ENCODE results near the gene TTC31.
A peak's percentile ranks its signal among the peaks of the same experiment; 100 is the strongest.

TTC31 gene

GRCh38 chr2:74471332-74472065, 11.4 kb upstream of the TTC31 start:
- Histone ChIP-seq H3K4me2 (ENCODE audit: low read length) (peak overlapping the region; percentile 82), H3K4me3 (ENCODE audit: low read depth, low read length) (peak overlapping the region; percentile 95), H3K27ac (peak overlapping the region; percentile 90), H3K79me2 (no peaks in the 10 kb centered on the region), H3K9ac (peak overlapping the region; percentile 15), H3K9me3 (ENCODE audit: control insufficient read depth, low read length) (no peaks in the 10 kb centered on the region), H3K4me1 (peaks cover 8% of the 10 kb centered on the region), H3K27me3 (ENCODE audit: control insufficient read depth, insufficient read depth, low read length) (no peaks in the 10 kb centered on the region), H2AFZ (peak overlapping the region; percentile 94), H3K36me3 (ENCODE audit: control insufficient read depth, insufficient read depth, low read length) (no peaks in the 10 kb centered on the region)
- no peak for TF ChIP-seq CTCF (IDR thresholded peaks at IDR 0.05)

DNA sequence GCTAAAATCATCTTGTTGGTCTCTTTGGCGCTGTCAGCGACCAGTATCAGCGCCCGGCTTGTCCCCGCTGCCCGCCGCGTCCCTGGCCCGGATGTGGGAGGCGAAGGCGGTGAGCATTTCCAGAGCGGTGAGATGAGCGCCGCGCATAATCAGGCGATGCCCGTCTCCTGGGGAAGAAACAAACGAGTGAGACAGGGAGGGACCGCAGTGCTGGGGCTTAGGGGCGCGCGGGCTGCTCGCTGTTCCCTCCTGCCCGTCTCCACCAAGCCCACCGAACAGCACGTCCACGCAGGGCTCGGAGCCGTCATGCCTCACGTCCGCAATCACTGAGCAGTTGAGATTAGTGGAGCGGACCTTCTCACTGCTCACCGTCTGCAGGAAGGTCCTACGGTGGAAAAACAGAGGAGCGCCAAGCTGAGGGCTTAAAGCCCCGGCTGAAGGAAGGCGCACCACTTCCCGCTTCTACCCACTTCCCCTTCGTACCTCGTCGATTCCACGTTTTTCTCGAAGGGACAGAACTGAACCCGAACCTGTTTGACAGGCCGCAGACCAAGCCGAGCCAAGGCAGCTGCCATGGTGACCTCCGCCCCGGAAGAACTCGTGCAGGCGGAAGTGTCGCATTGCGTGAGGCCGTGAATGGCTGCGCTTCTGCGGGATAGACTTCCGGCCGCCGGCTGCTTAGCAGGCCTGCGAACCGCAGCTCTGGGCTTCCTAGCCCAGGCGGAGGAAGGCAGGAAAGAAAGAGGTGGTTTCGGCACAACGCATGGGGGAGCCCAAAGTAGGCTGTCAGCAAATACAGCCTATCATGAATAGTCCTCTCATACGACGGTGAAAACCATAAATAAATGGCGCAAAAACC, 10.6 kb upstream of the TTC31 start, which contains the start of gene MRPL53:
Gene MRPL53 (minus strand): TSS at position 595 of the 859 bp plus-strand sequence. CDS start 20 bp downstream, at position 575.
- TF ChIP-seq CTCF (IDR thresholded peaks at IDR 0.05) = no peak
- Histone ChIP-seq H2AFZ (peak within 1 kb of the TSS; percentile 94), H3K9ac (peak within 1 kb of the TSS; percentile 15), H3K4me3 (ENCODE audit: low read depth, low read length) (peak within 1 kb of the TSS; percentile 95), H3K4me2 (ENCODE audit: low read length) (peak within 1 kb of the TSS; percentile 82), H3K36me3 (ENCODE audit: control insufficient read depth, insufficient read depth, low read length) (no peaks in the 10 kb centered on the region), H3K79me2 (no peaks in the 10 kb centered on the region), H3K27me3 (ENCODE audit: control insufficient read depth, insufficient read depth, low read length) (no peaks in the 10 kb centered on the region), H3K27ac (peak within 1 kb of the TSS; percentile 90), H3K4me1 (peaks cover 8% of the 10 kb centered on the region), H3K9me3 (ENCODE audit: control insufficient read depth, low read length) (no peaks in the 10 kb centered on the region)

- Histone ChIP-seq H3K9me3 (ENCODE audit: control insufficient read depth, low read length) (no peaks in the 10 kb centered on the region), H3K36me3 (ENCODE audit: control insufficient read depth, insufficient read depth, low read length) (no peaks in the 10 kb centered on the region), H3K9ac (no peak overlapping the region), H3K4me3 (ENCODE audit: low read depth, low read length) (peak overlapping the region; percentile 95), H3K4me2 (ENCODE audit: low read length) (peak overlapping the region; percentile 82), H3K27ac (peak overlapping the region; percentile 90), H3K79me2 (peaks cover 3% of the 10 kb centered on the region), H3K4me1 (peaks cover 8% of the 10 kb centered on the region), H2AFZ (peak overlapping the region; percentile 94), H3K27me3 (ENCODE audit: control insufficient read depth, insufficient read depth, low read length) (no peaks in the 10 kb centered on the region)
- no peak for TF ChIP-seq CTCF (IDR thresholded peaks at IDR 0.05)
Measured at GRCh38 chr2:74472945-74473258, 10.0 kb upstream of the TTC31 start.

DNA sequence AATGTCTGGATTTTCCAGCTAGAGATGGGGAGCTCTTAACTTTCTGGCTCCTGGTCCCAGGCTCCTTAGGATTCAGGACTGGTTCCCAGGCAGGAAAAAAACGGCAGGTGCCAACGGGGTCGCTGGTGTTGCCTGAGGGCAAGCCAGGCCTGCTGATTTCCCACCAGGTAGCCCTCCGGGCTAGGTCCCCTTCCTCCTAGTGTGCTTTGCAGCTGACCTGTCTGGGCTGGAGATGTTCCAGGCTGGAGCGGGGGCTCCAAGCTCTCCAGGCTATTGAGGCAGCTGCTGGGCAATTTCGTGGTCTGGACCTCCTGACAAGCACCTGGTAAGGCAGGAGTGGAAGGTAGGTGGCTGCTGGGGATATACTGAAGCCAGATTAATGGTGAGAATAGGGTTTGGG, 8.4 kb upstream of the TTC31 start:
- H3K79me2 ChIP-seq = peaks cover 3% of the 10 kb centered on the region
- H3K4me3 ChIP-seq (ENCODE audit: low read depth, low read length) = no peak overlapping the region
- H3K36me3 ChIP-seq (ENCODE audit: control insufficient read depth, insufficient read depth, low read length) = no peaks in the 10 kb centered on the region
- H3K27me3 ChIP-seq (ENCODE audit: control insufficient read depth, insufficient read depth, low read length) = no peaks in the 10 kb centered on the region
- no peaks in the 10 kb centered on the region for H3K9me3 ChIP-seq (ENCODE audit: control insufficient read depth, low read length)
- peaks cover 8% of the 10 kb centered on the region for H3K4me1 ChIP-seq
- H3K4me2 ChIP-seq (ENCODE audit: low read length) = no peak overlapping the region
- no peak for TF ChIP-seq CTCF (IDR thresholded peaks at IDR 0.05)
- H2AFZ ChIP-seq = no peak overlapping the region
- H3K9ac ChIP-seq = no peak overlapping the region
- H3K27ac ChIP-seq = no peak overlapping the region
